Cerebellar nuclear complex (tissue), 1 donor: ENCODE results near the gene HOXD9.

Experiments used
- DNase-seq, 2 experiments: peaks; one replicate each; lab custom pipeline; 2025; lab: John Stamatoyannopoulos, UW

Gene HOXD9

DNA sequence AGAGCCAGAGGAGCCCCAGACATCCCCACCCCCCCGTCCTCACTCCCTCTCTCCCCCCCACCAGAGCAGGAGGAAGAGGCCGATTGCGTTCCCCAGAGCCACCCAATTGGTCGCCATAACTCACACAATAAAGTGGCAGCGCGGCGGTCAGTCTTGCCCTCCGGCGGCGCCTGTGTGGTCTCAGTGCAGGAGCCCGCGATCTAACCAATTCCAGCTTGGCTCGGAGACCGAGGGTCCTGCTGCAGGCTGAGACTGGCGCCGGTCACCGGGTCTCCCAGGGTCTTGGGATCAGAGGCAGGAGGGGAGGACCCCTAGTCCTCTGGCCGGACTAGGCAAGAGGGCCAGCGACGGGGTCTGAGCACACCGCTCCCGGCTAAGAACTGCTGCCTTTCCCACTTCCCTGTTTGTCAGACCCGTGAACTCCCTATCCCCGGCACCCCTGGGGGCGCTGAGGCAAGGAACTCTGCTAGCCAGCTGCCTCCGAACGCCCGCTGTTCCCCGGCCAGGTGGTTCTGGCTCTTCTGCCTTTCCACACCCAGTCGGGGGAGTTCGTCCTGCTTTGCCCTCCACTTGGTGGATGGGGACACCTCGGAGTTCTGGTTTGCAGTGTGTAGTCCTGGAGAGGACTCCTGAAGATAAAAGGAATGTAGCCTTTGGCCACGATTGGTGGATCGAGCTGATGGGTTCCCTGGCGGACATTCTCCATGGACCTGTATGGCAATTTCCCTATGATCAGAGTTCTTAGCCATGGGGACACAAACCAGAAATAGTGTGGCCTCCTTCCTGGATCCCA, 24.0 kb upstream of the HOXD9 start:
- no peak for DNase-seq

DNA sequence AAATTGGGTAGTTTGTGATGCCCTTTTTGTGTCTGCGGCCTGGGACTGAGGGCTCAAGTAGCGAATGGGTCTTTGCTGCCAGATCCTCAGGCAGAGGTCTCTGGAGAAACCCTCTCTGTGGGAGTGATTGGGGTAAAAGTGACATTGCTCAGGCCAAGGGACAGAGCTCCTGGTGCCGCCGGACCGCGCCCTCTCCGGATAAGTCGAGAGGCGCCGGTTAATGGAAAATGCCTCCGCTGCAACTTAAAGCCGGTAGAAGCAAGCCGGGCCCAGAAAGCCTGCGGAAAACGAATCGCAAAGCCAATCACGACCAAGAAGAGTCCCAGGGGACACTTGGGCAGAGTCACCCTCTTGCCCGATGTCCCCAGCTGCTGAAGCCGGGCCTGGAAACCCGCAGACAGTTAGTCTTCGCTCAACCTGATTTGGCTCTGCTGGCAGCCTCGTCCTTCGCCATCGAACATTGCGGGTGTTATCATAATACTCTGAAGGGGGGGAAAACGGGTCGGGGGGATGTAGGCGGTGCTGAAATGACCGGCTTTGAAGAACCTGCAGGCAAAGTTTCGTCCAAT, 23.3 kb upstream of the HOXD9 start:
- DNase-seq, result no peak

DNA sequence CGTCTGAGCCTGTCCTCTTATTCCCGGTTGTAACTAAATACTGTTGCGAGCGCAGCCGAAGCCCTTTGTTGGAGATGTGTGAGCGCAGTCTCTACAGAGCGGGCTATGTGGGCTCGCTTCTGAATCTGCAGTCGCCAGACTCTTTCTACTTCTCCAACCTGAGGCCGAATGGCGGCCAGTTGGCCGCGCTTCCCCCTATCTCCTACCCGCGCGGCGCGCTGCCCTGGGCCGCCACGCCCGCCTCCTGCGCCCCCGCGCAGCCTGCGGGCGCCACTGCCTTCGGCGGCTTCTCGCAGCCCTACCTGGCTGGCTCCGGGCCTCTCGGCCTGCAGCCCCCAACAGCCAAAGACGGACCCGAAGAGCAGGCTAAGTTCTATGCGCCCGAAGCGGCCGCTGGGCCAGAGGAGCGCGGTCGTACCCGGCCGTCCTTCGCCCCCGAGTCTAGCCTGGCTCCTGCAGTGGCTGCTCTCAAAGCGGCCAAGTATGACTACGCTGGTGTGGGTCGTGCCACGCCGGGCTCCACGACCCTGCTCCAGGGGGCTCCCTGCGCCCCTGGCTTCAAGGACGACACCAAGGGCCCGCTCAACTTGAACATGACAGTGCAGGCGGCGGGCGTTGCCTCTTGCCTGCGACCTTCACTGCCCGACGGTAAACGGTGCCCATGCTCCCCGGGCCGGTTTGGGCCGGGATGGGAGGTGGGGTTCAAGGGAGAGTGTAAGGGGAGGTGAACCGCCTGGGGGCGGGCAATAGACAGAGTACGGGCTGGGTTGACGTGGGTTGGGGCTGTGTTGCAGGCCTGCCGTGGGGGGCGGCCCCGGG, 22.6 kb upstream of the HOXD9 start, which contains the start of gene HOXD12:
Gene HOXD12 (plus strand): TSS at position 68 of the 819 bp plus-strand sequence. CDS start 7 bp downstream, at position 75.
- DNase-seq, result no peak

DNA sequence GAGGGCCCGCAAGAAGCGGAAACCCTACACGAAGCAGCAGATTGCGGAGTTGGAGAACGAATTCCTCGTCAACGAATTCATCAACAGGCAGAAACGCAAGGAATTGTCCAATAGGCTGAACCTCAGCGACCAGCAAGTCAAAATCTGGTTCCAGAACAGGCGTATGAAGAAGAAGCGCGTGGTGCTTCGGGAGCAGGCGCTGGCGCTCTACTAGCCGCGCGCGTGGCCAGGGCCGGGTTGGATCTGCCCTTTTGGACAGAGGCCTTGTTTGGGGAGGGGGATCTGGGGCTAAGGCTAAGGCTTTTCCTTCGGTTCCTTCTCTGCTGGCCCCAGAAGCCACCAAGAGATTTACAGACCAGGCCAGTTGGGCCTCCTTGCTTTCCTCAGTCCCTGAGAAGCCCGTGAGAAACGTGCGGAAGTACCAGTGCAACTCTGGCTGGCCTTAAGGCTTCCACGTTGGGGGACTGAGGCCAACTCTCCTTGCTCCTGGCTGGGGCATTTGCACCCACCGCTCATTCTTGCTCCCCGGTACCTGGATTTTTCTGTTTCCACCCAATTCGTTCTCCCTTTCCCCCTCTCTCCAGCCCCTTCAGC, 21.9 kb upstream of the HOXD9 start:
- DNase-seq, result no peak

DNA sequence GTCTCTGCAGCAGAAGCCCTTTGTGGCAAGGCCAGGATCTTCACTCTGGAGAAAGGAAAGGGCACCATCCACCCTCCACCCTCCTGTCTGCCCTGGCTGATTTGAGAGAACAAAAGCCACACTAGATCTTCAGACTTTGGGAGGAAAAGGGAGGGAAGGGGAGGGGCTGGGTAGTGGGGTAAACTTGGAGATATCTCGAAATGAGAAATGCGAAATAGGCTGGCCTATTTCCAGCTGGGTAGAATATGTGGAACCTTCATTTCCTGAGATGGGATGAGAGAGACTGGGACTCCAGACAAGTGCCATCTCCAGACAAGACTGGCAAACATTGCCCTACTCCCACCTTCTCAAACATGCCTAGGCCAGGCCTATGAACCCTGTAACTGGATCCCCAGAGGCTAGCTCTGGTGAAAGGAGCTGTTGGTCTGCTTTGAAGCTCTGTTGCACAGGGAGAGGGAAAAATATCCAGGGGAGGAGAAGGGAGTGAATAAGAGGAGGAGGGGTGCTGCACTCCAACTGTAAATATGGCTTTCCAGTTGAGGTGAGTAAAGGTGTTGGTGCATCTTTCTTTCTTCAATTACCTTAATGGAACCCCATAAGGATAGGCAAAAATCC, 21.2 kb upstream of the HOXD9 start:
- DNase-seq, result no peak

DNA sequence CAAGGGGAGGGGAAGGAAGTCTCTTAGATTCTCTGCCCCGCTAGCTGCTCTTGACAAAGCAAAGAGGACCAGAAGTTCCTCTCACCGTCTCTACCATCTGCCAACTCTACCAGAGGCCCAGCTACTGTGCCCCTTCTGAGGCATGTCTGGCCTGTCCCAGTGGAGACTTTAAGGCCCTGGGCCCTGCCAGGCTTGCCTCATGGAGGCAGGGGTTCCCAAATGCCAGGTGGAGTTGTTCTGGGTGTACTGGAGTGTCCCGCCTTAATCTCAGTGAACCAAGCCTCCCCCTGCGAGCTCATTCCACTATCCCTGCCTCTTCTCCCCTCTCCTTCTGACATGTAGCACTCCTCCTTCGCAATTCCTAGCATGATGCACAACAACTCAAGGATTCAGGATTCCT, 20.7 kb upstream of the HOXD9 start:
- no peak for DNase-seq

DNA sequence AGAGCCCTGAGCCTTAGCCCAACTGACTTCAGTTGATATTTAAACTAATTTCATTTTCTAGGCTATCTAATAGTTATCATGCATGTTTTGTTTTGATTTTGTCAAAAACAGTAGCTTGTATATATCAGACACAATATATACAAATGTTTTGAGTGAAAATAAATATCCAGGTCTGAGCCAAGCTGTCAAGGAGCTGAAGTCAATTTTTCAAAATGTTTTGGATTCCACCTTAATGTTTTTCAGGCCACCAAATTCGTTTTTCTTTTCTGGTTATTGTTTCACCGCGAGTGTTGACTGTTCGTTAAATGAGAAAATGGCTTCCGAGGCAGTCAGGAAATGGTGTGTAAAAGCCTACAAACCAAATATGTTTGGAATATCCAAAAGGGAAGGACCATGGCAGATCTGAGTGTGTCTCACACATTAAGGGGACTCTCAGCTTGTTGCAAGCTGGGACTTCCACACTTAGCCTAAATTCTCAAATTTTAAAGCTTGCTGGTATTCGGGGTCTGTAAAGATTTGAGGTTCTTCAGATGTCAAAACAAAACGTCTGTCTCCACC, 20.1 kb upstream of the HOXD9 start:
- no peak for DNase-seq

DNA sequence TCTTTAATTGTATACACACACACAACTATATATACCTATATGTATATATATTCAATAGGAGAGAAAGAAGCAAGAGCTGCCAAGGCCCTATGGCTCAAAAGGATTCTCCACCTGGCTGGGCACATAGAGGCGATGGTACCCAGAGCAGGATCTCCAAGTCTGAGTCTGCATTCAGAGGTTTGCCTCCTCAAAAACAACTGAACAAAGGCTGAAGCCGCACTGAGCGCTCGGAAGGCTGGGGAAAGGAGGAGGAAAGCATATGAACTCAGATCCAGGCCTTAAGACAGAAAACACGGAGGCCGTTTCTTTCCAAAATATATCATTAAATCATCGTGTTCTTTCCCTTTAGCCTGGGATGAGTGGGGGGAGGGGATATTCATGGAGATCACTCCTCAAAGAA, 19.3 kb upstream of the HOXD9 start:
- no peak for DNase-seq

DNA sequence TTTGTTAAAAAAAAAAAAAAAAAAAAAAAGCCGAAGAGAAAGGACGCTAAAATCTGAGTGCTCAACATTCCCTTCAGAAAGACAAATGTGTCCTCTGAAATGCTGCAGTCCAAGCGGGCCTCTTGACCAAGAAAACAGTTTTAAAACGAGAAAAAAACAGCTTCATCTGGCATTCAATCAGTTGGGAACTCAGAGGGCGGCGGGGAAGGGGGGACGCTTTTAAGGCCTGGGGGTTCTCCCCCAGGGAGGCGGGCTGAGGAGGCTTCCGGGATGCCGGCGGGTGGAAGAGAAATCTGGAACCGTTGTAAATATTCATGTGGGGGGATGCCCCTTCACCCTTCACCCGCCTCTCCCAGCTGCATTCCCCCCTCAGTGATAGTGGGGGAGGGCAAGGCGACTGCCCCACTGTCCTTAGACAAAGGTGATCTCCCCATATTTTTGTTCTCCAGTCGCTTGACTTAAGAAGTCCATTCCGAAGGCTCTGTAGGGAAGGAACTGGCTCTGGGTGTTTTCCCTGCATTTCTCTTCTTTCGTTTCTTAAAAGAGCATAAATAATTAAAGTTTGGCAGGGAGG, 18.7 kb upstream of the HOXD9 start:
- no peak for DNase-seq

DNA sequence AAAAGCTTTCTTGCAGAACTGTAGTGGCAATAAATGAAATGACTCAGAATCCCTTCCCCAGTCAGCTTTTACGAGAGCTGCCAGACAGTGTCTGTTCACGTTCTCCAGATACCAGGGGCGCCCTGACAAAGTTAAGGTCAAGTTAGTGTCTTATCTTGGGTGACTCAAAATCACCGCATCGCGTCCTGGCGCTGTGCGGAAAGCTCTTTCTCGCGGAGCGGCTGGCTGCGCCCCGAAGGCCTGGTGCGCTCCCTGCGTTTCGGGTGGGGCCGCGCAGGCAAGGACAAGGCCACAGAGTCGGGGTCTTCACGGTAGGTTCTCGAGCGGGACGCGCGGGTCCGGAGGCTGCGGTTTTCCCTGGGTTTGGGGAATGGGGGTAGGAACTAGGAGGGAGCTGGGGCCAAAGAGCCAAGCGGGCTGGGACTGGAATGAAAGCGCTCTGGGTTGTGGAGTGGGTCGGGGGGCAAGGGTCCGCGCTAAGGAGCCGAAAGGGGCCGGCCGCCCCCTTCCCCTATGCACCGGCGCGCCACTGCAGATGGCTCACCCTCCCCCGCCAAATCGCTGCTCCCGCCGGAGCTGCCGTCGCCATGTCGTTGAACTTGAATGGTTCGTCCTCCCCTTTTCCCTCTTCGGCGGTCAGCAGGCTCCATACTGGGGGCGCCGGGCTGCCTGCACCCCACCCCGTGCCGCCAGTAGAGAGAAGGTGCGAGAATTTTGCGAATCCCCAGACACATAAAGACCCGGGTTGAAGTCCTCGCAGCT, 18.0 kb upstream of the HOXD9 start:
- no peak for DNase-seq

DNA sequence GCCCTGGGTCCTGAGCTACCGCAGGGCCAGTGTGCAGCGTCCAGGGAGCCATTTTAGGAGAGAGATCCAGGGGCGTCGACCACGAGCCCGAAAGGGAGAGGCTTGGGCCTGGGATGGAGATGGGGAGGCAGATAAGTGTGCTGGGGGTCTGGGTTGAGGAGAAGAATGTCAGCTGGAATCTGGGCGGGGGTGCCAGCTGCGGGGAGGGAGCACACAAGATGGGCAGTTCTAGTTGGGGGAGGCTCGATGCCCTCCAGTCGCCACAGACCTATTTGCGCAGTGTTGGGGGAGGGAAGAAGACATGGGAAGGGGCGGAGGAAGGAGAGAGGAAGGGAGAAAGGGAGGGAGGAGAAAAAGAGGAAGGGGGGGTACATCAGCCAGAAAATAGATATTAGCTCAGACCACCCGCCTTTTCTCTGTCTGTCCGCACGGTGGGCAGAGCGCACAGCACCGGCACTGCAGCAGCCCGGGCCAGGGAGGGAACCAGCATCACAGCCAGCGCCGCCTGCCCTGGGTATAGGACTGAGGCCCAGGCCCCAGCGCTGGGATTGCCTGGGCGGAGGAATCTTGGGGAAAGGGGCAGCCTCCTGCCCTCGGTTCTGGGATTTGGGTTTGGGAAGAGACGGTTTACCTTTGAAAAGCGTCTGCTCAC, 17.3 kb upstream of the HOXD9 start:
- no peak for DNase-seq

DNA sequence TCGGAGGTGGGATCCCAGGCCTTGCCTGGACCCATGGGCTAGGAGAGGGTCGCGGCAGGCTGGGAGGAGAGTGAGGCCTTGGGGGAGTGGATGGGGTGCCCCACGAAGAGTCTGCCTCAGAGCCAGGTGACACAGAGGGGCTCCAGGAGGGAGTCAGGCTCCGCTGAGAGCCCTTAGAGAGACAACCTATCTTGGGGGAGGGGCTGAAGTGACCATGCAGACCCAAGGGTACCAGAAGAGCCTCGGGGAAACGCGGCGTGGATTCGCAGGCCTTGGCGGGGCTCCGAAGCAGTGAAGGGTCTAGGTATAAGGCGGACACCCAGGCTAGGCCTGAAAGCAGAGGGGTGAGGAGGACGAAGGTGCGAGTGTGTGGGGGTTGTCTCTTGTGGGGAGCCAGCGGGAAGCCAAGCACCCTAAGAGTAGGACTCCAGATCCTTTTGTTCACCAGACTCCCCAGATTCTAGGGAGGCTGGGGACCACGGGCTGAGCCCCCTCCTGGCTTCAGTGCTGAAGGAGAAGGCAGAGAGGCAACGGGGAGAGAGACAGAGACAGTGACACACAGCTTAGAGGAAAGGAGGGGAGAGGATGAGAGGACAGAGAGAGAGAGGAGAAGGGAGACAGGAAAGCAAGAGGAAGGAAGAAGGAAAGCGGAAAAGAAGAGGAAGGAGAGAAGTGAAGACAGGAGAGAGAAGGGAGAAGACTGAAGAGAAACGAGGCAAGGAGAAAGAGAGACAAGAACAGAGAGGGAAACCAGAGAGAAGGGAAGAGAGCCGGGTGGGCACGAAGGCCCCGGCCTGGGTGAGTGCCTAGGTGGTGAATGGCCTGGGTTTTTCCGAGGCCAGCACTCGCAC, 16.6 kb upstream of the HOXD9 start:
- no peak for DNase-seq

DNA sequence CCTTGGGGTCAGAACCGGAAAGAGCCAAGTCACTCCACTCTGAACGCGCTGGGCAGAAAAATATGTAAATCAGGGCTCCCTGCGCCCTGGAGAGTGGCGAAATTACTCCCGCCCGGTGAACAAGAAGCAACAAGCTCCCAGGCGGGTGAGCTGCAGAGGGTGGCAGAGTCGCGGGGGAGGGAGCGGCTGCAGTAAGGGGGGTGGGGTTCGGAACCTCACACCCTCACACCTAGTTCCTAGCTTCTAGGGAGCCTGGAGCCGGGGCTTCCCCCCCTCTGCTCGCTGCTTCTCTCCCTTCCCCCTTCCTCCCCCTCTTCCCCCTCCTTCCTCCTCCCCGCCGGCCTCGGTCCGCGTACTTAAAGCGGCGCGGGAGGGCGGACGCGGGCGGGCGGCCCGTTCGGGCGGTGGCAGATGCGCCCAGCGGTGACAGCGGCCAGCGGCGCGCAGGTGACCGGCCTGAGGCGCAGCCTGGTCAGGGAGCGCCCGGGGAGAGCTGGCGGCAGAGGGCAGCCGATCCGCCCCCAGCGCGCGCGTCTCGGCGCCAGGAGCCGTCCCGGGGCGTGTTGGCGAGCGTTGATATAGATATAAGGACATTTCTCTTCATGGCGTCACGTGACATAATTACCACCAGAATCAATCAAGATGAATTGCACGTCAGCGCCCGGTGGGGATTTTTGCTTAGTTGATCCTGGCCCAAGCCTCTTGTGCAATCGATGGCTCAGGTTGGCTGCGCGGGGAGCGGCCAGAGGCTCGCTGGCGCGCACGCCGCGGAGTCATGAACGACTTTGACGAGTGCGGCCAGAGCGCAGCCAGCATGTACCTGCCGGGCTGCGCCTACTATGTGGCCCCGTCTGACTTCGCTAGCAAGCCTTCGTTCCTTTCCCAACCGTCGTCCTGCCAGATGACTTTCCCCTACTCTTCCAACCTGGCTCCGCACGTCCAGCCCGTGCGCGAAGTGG, 15.7 kb upstream of the HOXD9 start, which contains the start of gene HOXD11:
Gene HOXD11 (plus strand): TSS at position 700 of the 959 bp plus-strand sequence. CDS start 76 bp downstream, at position 776.
- no peak for DNase-seq

DNA sequence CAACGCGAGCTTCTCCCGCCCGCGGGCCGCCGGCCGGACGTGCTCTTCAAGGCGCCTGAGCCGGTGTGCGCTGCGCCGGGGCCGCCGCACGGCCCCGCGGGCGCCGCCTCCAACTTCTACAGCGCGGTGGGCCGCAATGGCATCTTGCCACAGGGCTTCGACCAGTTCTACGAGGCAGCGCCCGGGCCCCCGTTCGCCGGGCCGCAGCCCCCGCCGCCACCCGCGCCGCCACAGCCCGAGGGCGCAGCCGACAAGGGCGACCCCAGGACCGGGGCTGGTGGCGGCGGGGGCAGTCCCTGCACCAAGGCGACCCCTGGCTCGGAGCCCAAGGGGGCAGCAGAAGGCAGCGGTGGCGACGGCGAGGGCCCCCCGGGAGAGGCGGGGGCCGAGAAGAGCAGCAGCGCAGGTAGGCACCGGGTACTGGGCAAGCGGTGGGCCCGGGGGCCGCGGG, 14.8 kb upstream of the HOXD9 start:
- no peak for DNase-seq

DNA sequence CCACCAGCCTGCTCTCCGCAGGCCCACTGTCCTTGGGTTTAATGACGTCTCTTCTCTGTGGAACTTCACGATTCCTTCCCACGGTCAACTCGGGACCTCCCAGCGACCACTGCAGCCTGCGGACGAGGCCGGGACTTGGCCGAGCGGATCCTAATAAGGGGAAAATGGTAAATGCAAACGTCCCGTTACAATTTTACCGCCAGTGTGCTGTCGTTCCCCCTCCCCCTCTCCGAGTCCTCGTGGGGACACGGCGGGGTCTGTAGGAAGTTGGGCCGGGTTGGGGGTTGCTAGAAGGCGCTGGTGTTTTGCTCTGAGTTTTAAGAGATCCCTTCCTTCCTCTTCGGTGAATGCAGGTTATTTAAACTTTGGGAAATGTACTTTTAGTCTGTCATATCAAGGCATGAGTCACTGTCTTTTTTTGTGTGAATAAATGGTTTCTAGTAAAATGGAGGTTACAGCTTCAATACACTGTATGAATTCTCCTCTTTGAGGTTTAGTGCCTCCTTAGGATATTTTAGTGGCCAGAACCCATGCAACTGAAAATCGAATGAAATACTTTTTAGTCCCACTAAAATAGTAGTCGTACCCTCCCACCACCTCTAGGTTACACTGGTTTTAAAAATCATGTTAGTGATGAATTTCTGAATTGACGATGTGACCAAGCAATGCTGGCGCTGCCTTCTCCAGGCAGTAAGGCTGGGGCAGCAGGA, 13.2 kb upstream of the HOXD9 start:
- DNase-seq, result no peak

DNA sequence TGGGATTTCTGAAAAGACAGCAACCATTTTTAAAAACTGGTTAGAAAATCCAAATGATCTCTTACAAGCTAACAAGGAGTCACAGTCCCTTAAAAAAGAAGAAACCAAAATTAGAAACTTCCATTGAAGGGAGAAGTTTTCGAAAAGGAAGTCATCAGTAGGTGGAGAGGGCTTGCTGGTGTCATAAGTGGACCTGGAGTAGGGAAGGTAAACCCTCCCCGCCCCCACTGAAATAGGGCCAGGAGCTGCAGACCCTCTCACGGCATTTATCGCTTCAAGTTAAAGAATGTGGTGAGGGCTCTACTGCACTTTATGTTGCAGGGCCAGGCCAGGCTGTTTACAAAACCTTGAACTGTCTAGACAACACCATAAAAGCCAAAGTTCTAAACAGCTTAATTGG, 12.6 kb upstream of the HOXD9 start:
- no peak for DNase-seq
